Tibial artery (tissue), 4 donors: ENCODE measurements around the gene FGF12.

Experiments used
- DNase-seq, 2 donors: peaks; one replicate each; pipeline ENCODE4 v3.0.0-alpha.2; 2019
- H3K27ac ChIP-seq, 2 donors: fragments of 200-600 bp; sonication (generic) in 1 of 2; 1 replicate in 1 of 2; 2 replicates in 1 of 2; pipeline ENCODE4 v1.5.1; 2018 to 2019; ENCODE audit warnings: mild to moderate bottlenecking in 1 of 2
- H3K27me3 ChIP-seq, 2 donors: fragments of 200-600 bp; sonication (generic) in 1 of 2; one replicate each; pipeline versions ENCODE4 v1.5.1 to v1.6.0; 2016 to 2019
- H3K36me3 ChIP-seq, 3 donors: fragments of 200-600 bp; sonication (generic) in 2 of 3; one replicate each; pipeline ENCODE4 v1.5.1; 2016 to 2019; ENCODE audit warnings: mild to moderate bottlenecking in 2 of 3
- H3K4me1 ChIP-seq, 4 donors: fragments of 200-600 bp; sonication (generic) in 2 of 4; 1 replicate in 3 of 4; 2 replicates in 1 of 4; pipeline ENCODE4 v1.5.1; 2016 to 2019
- H3K4me3 ChIP-seq, 2 donors: fragments of 200-600 bp; sonication (generic) in 1 of 2; 1 replicate in 1 of 2; 2 replicates in 1 of 2; pipeline ENCODE4 v1.5.1; 2018 to 2019; ENCODE audit warnings: mild to moderate bottlenecking in 2 of 2
- H3K9me3 ChIP-seq, 3 donors: fragments of 200-600 bp; sonication (generic) in 1 of 3; one replicate each; pipeline ENCODE4 v1.5.1; 2016 to 2019
- intact Hi-C: fragments of 100-400 bp; cut with DNase I; formaldehyde crosslinking; loops from one replicate; pipeline ENCODE4 v1.15.0; 2023; ENCODE audit warnings: low total_unique reads
- TF ChIP-seq, protein P1 (sequence below), 2 experiments: fragments of 200-600 bp in 1 of 2; fragments of 450-650 bp in 1 of 2; IDR thresholded peaks; one replicate each; pipeline ENCODE4 v1.5.1; 2017 to 2019; ENCODE audit warnings: antibody characterized with exemption in 2 of 2, mild to moderate bottlenecking in 1 of 2, moderate library complexity in 1 of 2

Gene FGF12

DNA sequence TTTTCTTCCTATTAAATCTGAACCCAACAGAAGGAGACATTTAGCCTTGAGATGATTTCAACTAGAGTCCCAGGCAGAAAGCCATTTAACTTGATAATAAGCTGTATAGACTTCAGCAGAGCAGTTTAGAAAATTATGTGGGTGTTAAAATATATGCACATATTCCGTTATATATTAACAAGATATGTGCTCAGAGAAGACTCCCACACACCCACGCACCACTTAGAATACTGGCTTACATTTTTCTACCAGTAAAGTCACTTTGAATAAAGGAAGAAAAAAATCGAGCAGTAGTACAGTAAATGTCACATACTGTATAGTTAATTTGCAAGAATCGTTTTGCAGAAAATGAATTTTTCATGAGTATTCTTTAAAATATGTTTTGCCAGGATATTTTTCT, 599.3 kb downstream of the FGF12 start:
- Histone ChIP-seq H3K27ac (no peak overlapping the region), H3K9me3 (no peaks in the 10 kb centered on the region), H3K4me3 (no peak overlapping the region), H3K36me3 (no peaks in the 10 kb centered on the region), H3K27me3 (no peaks in the 10 kb centered on the region), H3K4me1 (no peaks in the 10 kb centered on the region)
- intact Hi-C loops = no loop called here
- TF ChIP-seq, protein P1, sequence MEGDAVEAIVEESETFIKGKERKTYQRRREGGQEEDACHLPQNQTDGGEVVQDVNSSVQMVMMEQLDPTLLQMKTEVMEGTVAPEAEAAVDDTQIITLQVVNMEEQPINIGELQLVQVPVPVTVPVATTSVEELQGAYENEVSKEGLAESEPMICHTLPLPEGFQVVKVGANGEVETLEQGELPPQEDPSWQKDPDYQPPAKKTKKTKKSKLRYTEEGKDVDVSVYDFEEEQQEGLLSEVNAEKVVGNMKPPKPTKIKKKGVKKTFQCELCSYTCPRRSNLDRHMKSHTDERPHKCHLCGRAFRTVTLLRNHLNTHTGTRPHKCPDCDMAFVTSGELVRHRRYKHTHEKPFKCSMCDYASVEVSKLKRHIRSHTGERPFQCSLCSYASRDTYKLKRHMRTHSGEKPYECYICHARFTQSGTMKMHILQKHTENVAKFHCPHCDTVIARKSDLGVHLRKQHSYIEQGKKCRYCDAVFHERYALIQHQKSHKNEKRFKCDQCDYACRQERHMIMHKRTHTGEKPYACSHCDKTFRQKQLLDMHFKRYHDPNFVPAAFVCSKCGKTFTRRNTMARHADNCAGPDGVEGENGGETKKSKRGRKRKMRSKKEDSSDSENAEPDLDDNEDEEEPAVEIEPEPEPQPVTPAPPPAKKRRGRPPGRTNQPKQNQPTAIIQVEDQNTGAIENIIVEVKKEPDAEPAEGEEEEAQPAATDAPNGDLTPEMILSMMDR (IDR thresholded peaks at IDR 0.05) = no peak
- no peak for DNase-seq

DNA sequence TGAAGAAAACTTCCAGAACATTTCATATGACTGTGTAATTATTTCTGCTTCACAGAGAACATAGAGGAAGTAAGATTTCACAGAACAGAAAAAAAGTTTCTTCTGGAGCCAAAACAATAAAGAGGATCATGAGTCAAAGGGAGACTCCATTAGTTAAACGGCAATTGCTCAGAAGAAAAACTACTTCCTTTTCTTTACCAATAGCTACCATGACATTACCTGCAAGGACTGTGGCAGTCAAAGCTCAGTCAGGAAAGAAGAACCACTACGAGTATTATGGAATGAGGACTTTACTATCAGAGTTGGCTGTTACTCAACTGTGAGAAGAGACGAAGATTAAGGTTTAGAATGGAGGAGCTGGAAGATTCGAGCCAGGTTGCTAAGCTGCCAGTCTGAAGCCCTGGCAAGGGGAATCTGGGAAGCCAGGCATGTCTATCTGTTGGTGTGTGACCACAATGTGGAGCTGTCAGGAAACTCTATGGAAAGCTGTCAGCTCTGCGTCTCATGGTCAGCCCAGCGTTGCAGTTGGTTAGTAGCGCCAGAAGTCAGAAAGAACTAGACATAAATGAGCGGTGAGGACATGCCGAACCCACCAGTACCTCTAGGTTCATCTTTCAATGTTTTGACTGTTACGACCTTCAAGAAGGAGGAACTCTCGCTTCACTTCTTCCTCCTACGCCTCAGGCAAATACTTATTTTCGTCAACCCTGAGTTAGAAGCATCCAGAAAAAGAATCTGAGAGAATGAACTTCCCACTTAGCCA, 604.3 kb downstream of the FGF12 start:
- DNase-seq = no peak
- intact Hi-C loops = no loop called here
- no peaks in the 10 kb centered on the region for H3K36me3 ChIP-seq

DNA sequence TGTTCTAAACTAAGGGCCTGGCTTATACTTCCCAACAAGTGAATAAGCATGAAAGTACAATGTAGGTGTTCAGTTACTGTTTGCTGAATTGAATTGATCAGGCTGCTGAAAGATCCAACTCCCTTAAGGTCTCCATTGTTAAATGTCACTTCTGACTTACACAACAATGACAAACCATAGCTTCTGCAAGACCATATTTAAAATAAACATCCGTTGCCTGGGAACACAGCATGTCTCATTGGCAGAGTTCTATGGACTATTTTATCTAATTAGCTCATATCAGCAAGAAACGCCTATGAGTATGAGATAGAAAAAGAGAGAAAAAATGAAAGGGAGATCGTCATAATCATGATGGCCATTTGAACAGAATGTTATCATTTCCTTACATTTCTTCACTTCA, 605.4 kb downstream of the FGF12 start:
- no peaks in the 10 kb centered on the region for H3K27me3 ChIP-seq
- intact Hi-C loops = no loop called here
- H3K4me3 ChIP-seq = no peak overlapping the region
- no peak for DNase-seq
- TF ChIP-seq, protein P1 (IDR thresholded peaks at IDR 0.05) = no peak
- H3K27ac ChIP-seq = no peak overlapping the region
- no peaks in the 10 kb centered on the region for H3K9me3 ChIP-seq
- no peaks in the 10 kb centered on the region for H3K36me3 ChIP-seq
- H3K4me1 ChIP-seq = no peaks in the 10 kb centered on the region

More for the DNA sequence above, 604.3 kb downstream of the FGF12 start:
- Histone ChIP-seq H3K4me1 (no peaks in the 10 kb centered on the region), H3K4me3 (no peak overlapping the region), H3K27ac (no peak overlapping the region), H3K27me3 (no peaks in the 10 kb centered on the region), H3K9me3 (no peaks in the 10 kb centered on the region)
- TF ChIP-seq, protein P1 (IDR thresholded peaks at IDR 0.05) = no peak

DNA sequence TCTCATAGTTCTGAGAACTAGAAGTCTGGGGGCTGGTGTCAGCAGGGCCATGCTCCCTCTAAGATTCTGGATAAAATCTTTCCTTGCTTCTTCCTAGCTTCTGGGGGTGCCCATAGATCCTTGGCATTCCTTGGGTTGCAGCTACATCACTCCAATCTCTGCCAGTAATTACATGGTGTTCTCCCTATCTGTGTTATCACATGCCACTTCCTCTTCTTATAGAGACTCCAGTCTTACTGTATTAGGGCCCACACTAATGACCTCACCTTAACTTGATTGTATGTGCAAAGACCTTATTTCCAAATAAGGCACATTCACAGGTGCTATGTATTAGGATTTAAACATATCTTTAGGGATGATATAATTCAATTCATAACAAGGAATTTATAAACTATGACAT, 618.5 kb downstream of the FGF12 start:
- no peak for DNase-seq
- Histone ChIP-seq H3K4me1 (no peaks in the 10 kb centered on the region), H3K4me3 (no peak overlapping the region), H3K27ac (no peak overlapping the region), H3K36me3 (no peaks in the 10 kb centered on the region), H3K9me3 (no peaks in the 10 kb centered on the region), H3K27me3 (no peaks in the 10 kb centered on the region)
- TF ChIP-seq, protein P1 (IDR thresholded peaks at IDR 0.05) = no peak
- intact Hi-C loops = no loop called here

DNA sequence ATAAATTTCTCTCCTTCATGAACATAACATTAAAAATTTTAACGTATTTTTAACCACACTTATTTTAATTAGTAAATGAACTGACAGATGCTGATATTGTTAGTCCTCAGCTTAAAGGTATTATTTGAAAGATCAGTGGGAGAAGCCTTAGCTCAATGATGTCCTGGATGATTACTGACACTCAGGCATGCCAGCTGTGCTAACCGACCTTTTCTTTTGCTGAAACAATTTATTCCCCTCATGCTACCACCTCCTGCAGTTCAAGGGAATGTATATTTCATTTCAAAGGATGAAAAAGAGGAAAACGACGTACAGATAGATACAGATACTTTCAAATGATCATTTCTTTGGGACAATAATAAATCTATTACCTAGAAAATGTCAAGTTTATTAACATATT, 620.8 kb downstream of the FGF12 start:
- no peaks in the 10 kb centered on the region for H3K4me1 ChIP-seq
- H3K9me3 ChIP-seq = no peaks in the 10 kb centered on the region
- intact Hi-C loops = no loop called here
- DNase-seq = no peak
- H3K4me3 ChIP-seq = no peak overlapping the region
- H3K27me3 ChIP-seq = no peaks in the 10 kb centered on the region
- H3K27ac ChIP-seq = no peak overlapping the region
- TF ChIP-seq, protein P1 (IDR thresholded peaks at IDR 0.05) = no peak
- H3K36me3 ChIP-seq = no peaks in the 10 kb centered on the region
